ENCODE measurements around the gene TEAD2. TPM values are rescaled to one million over a fixed set of nuclear protein-coding genes. Genes with fewer than 3 reads are reported as not detected.

Gene TEAD2
- total and polyA plus RNA-seq, 9 of the 15 experiments (the other 6 are each of a cell fraction or from before 2014, with no cell fraction given) = 1.6 to 27.0 (median 13.9) TPM

DNA sequence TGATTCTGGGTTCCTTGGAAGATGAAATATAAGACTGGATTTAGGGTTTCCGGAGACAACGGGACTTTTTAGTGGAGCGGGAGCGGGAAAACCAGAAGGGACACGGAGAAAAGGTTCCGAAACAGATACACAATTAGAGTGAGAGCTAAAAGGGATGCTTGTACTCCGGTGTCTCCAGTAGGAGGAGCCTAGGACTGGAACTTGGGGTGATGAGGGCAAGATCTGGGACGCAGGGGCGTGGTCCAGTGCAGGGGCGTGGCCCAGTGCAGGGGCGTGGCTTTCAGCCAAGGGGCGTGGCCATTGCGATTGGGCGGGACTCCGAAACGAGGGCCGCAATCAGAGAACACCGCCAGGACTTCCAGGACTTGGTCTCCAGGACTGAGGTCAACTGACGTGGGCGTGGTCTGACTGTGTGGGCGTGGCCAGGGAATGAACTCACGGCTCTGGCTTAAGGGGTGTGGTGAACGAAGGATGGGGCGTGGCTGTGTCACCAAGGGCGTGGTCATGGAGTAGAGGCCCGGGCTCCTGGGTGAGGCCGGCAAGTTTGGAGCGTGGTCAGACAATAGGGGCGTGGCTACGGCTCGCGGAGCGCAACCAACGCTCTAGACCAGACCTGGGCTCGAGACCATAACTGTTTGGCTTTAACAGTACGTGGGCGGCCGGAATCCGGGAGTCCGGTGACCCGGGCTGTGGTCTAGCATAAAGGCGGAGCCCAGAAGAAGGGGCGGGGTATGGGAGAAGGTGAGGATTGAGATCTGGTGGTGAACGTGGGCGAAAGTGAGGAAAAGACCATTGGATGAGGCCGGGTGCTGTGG lies 1.3 kb upstream of the TEAD2 start, which contains the start of gene DKKL1 (continued):
- TF ChIP-seq CEBPG (CRISPR knock-in tag; IDR thresholded peaks at IDR 0.05) = no peak
- no peak for TF ChIP-seq CEBPG (tag; conservative IDR thresholded peaks at IDR 0.05 in 1 of 2, IDR thresholded peaks at IDR 0.05 in 1 of 2)
- no peak for TF ChIP-seq WHSC1 (IDR thresholded peaks at IDR 0.05; ENCODE audit: low read length)
- no peak for TF ChIP-seq HEY1 (CRISPR knock-in tag; IDR thresholded peaks at IDR 0.05; ENCODE audit: borderline replicate concordance)
- TF ChIP-seq ELF4 (CRISPR knock-in tag; IDR thresholded peaks at IDR 0.05) = no peak
- no peak for TF ChIP-seq ZBTB1 (CRISPR knock-in tag; IDR thresholded peaks at IDR 0.05; ENCODE audit: borderline replicate concordance, low read depth)
- no peak for TF ChIP-seq ZNF239 (CRISPR knock-in tag; IDR thresholded peaks at IDR 0.05)
- no peak for TF ChIP-seq SMAD2 (IDR thresholded peaks at IDR 0.05; ENCODE audit: low read depth, low read length)
- no peak for TF ChIP-seq ETS2 (tag; IDR thresholded peaks at IDR 0.05; ENCODE audit: borderline replicate concordance, poor library complexity, severe bottlenecking)
- TF ChIP-seq NUFIP1 (IDR thresholded peaks at IDR 0.05; ENCODE audit: partially characterized antibody) = no peak
- TF ChIP-seq MEIS2 (IDR thresholded peaks at IDR 0.05; ENCODE audit: partially characterized antibody) = peak; percentile 90
- TF ChIP-seq MYC (IDR thresholded peaks at IDR 0.05; ENCODE audit: low read depth, low read length) = peak; percentile 92
- TF ChIP-seq MYC (CRISPR knock-in tag; IDR thresholded peaks at IDR 0.05; ENCODE audit: borderline replicate concordance, low read depth) = no peak
- TF ChIP-seq TFAM (CRISPR knock-in tag; conservative IDR thresholded peaks at IDR 0.05) = no peak
- TF ChIP-seq MAFG (tag; conservative IDR thresholded peaks at IDR 0.05) = no peak
- TF ChIP-seq, protein P1, sequence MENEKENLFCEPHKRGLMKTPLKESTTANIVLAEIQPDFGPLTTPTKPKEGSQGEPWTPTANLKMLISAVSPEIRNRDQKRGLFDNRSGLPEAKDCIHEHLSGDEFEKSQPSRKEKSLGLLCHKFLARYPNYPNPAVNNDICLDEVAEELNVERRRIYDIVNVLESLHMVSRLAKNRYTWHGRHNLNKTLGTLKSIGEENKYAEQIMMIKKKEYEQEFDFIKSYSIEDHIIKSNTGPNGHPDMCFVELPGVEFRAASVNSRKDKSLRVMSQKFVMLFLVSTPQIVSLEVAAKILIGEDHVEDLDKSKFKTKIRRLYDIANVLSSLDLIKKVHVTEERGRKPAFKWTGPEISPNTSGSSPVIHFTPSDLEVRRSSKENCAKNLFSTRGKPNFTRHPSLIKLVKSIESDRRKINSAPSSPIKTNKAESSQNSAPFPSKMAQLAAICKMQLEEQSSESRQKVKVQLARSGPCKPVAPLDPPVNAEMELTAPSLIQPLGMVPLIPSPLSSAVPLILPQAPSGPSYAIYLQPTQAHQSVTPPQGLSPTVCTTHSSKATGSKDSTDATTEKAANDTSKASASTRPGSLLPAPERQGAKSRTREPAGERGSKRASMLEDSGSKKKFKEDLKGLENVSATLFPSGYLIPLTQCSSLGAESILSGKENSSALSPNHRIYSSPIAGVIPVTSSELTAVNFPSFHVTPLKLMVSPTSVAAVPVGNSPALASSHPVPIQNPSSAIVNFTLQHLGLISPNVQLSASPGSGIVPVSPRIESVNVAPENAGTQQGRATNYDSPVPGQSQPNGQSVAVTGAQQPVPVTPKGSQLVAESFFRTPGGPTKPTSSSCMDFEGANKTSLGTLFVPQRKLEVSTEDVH (IDR thresholded peaks at IDR 0.05; ENCODE audit: low read depth, partially characterized antibody) = no peak
- TF ChIP-seq RB1 (IDR thresholded peaks at IDR 0.05; ENCODE audit: low read depth) = no peak
- TF ChIP-seq, protein P2, sequence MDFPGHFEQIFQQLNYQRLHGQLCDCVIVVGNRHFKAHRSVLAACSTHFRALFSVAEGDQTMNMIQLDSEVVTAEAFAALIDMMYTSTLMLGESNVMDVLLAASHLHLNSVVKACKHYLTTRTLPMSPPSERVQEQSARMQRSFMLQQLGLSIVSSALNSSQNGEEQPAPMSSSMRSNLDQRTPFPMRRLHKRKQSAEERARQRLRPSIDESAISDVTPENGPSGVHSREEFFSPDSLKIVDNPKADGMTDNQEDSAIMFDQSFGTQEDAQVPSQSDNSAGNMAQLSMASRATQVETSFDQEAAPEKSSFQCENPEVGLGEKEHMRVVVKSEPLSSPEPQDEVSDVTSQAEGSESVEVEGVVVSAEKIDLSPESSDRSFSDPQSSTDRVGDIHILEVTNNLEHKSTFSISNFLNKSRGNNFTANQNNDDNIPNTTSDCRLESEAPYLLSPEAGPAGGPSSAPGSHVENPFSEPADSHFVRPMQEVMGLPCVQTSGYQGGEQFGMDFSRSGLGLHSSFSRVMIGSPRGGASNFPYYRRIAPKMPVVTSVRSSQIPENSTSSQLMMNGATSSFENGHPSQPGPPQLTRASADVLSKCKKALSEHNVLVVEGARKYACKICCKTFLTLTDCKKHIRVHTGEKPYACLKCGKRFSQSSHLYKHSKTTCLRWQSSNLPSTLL (IDR thresholded peaks at IDR 0.05) = no peak
- TF ChIP-seq SIN3A (IDR thresholded peaks at IDR 0.05; ENCODE audit: borderline replicate concordance in 2 of 2, control insufficient read depth in 1 of 2, low read depth in 2 of 2, low read length in 2 of 2) = peak in 1 of 2 experiments; percentile 38; a peak in 1 of 4 replicates
- TF ChIP-seq, protein P3, sequence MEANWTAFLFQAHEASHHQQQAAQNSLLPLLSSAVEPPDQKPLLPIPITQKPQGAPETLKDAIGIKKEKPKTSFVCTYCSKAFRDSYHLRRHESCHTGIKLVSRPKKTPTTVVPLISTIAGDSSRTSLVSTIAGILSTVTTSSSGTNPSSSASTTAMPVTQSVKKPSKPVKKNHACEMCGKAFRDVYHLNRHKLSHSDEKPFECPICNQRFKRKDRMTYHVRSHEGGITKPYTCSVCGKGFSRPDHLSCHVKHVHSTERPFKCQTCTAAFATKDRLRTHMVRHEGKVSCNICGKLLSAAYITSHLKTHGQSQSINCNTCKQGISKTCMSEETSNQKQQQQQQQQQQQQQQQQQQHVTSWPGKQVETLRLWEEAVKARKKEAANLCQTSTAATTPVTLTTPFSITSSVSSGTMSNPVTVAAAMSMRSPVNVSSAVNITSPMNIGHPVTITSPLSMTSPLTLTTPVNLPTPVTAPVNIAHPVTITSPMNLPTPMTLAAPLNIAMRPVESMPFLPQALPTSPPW (CRISPR knock-in tag; IDR thresholded peaks at IDR 0.05) = peak; percentile 58; the same call in 1 of the 2 replicates
- peak; percentile 33; the same call in 1 of the 2 replicates for TF ChIP-seq GTF2F1 (IDR thresholded peaks at IDR 0.05; ENCODE audit: low read depth, low read length)
- TF ChIP-seq NR3C1 (CRISPR knock-in tag; IDR thresholded peaks at IDR 0.05) = no peak
- peak; percentile 99 for TF ChIP-seq EGR1 (conservative IDR thresholded peaks at IDR 0.05)

Measured in K562 (cell line).